GM12878 (cell line): ENCODE results near the gene EYS. TPM values are rescaled to one million over a fixed set of nuclear protein-coding genes. Genes with fewer than 3 reads are reported as not detected.

Experiments
- ATAC-seq: fragments of 200-7000 bp; cut with Tn5 transposase; 3 replicates; pipeline ENCODE4 v1.9.1; 2020; ENCODE audit warnings: mild to moderate bottlenecking, moderate library complexity
- BruUV-seq: library from RNA; stranded (reverse); fragments of 400-500 nt; replicated peaks from 2 replicates; lab custom pipeline; 2021; lab: Mats Ljungman, UMichigan
- CTCF ChIA-PET: fragments of 300-600 bp; sonication (Branson Sonifier 250); formaldehyde crosslinking; extraction: SDS; loops from one replicate; lab custom pipeline; 2021; ENCODE audit warnings: inconsistent platforms; lab: Yijun Ruan, JAX
- POLR2A ChIA-PET: fragments of 350-600 bp; formaldehyde crosslinking; extraction: SDS; loops from one replicate; lab custom pipeline; 2021; ENCODE audit warnings: inconsistent platforms; lab: Charles Lee
- RAD21 ChIA-PET: fragments of 300-600 bp; sonication (Branson Sonifier 250); formaldehyde crosslinking; loops from one replicate; lab custom pipeline; 2023; ENCODE audit warnings: antibody characterized with exemption; ENCODE audit not compliant: unreplicated experiment; lab: Charles Lee
- SMC1A ChIA-PET: fragments of 300-600 bp; sonication (Branson Sonifier 250); formaldehyde crosslinking; loops from one replicate; lab custom pipeline; 2023; ENCODE audit not compliant: unreplicated experiment, uncharacterized antibody; lab: Charles Lee
- DNase-seq: peaks from one replicate; pipeline ENCODE4 v3.0.0-alpha.2; 2011; ENCODE audit warnings: low read depth, low spot score
- FAIRE-seq: peaks from 3 replicates; lab custom pipeline; 2011; peaks lifted over from hg19 to GRCh38; lab: Jason Lieb, UNC
- H2AFZ ChIP-seq: 2 replicates; pipeline ENCODE4 v1.6.0; 2011; ENCODE audit warnings: low read depth, low read length, control low read depth; ENCODE audit not compliant: control insufficient read depth
- H3K27ac ChIP-seq: 2 replicates; pipeline ENCODE4 v1.5.1; 2011; ENCODE audit warnings: control low read depth; ENCODE audit not compliant: control insufficient read depth, insufficient read depth
- H3K27me3 ChIP-seq, 2 experiments: replicated peaks in 1 of 2; 2 replicates each; pipeline versions ENCODE4 v1.6.0 to v1.6.1; 2011; ENCODE audit warnings: low read length in 1 of 2; ENCODE audit not compliant: control insufficient read depth in 2 of 2, insufficient read depth in 2 of 2
- H3K36me3 ChIP-seq, 2 experiments: 2 replicates each; pipeline ENCODE4 v1.5.1; 2011; ENCODE audit warnings: low read length in 1 of 2; ENCODE audit not compliant: control insufficient read depth in 2 of 2, insufficient read depth in 2 of 2
- H3K4me1 ChIP-seq: 2 replicates; pipeline ENCODE4 v1.6.1; 2011; ENCODE audit warnings: mild to moderate bottlenecking, low read length, moderate library complexity, mixed read lengths; ENCODE audit not compliant: control insufficient read depth, insufficient read depth
- H3K4me2 ChIP-seq: 2 replicates; pipeline ENCODE4 v1.6.0; 2011; ENCODE audit warnings: control low read depth; ENCODE audit not compliant: control insufficient read depth, insufficient read depth
- H3K4me3 ChIP-seq: fragments of 200-600 bp; sonication (generic); 2 replicates; pipeline ENCODE4 v1.5.1; 2016
- H3K79me2 ChIP-seq: 2 replicates; pipeline ENCODE4 v1.6.0; 2011; ENCODE audit warnings: low read length; ENCODE audit not compliant: control insufficient read depth, insufficient read depth
- H3K9ac ChIP-seq: 2 replicates; pipeline ENCODE4 v1.8.0; 2011; ENCODE audit warnings: low read length, control low read depth, mixed read lengths; ENCODE audit not compliant: control insufficient read depth, insufficient read depth
- H3K9me3 ChIP-seq: replicated peaks from 3 replicates; pipeline ENCODE4 v1.5.1; 2011; ENCODE audit warnings: mild to moderate bottlenecking, low read length; ENCODE audit not compliant: control insufficient read depth, insufficient read depth
- H4K20me1 ChIP-seq: 2 replicates; pipeline ENCODE4 v1.6.0; 2011; ENCODE audit not compliant: control insufficient read depth, insufficient read depth
- CREB1 ChIP-seq: IDR thresholded peaks from 2 replicates; pipeline ENCODE4 v1.6.1; 2012; ENCODE audit warnings: low read depth, mild to moderate bottlenecking, inconsistent platforms
- CREM ChIP-seq: IDR thresholded peaks from 2 replicates; pipeline ENCODE4 v1.6.1; 2014; ENCODE audit warnings: antibody characterized with exemption, low read depth
- HCFC1 ChIP-seq: fragments of 150-350 bp; IDR thresholded peaks from 2 replicates; pipeline ENCODE4 v1.6.1; 2014; ENCODE audit warnings: low read length
- HDGF ChIP-seq: fragments of 450-650 bp; IDR thresholded peaks from 2 replicates; pipeline ENCODE4 v1.6.1; 2016; ENCODE audit warnings: antibody characterized with exemption
- IKZF1 ChIP-seq: fragments of 450-650 bp; conservative IDR thresholded peaks from 2 replicates; pipeline ENCODE4 v1.6.1; 2017; ENCODE audit warnings: antibody characterized with exemption, mild to moderate bottlenecking
- IKZF2 ChIP-seq, 2 experiments: fragments of 450-650 bp; IDR thresholded peaks; 2 replicates each; pipeline ENCODE4 v1.6.1; 2017; ENCODE audit warnings: mild to moderate bottlenecking in 2 of 2, moderate library complexity in 2 of 2
- MYB ChIP-seq: fragments of 150-350 bp; IDR thresholded peaks from 2 replicates; pipeline ENCODE4 v1.6.1; 2014; ENCODE audit warnings: mild to moderate bottlenecking, low read depth, low read length, borderline replicate concordance
- NFYB ChIP-seq: IDR thresholded peaks from 2 replicates; pipeline ENCODE4 v1.6.1; 2011; ENCODE audit warnings: low read depth, mild to moderate bottlenecking, low read length, improper control_type of control experiment, moderate library complexity; ENCODE audit not compliant: insufficient read depth
- NR2F1 ChIP-seq: fragments of 450-650 bp; conservative IDR thresholded peaks from 2 replicates; pipeline ENCODE4 v1.6.1; 2017; ENCODE audit warnings: mild to moderate bottlenecking
- POLR2AphosphoS5 ChIP-seq: IDR thresholded peaks from 2 replicates; pipeline ENCODE4 v1.6.1; 2011; ENCODE audit warnings: mild to moderate bottlenecking, low read length, inconsistent platforms
- RB1 ChIP-seq: fragments of 450-650 bp; formaldehyde crosslinking; IDR thresholded peaks from 2 replicates; pipeline ENCODE4 v1.6.1; 2017; ENCODE audit warnings: mild to moderate bottlenecking, borderline replicate concordance
- RUNX3 ChIP-seq: IDR thresholded peaks from 2 replicates; pipeline ENCODE4 v1.6.1; 2012; ENCODE audit warnings: low read length, inconsistent platforms
- SMC3 ChIP-seq: IDR thresholded peaks from 2 replicates; pipeline ENCODE4 v1.6.1; 2011; ENCODE audit warnings: low read length, improper control_type of control experiment, borderline replicate concordance
- SREBF2 ChIP-seq: IDR thresholded peaks from 2 replicates; pipeline ENCODE4 v1.6.1; 2012; ENCODE audit warnings: mild to moderate bottlenecking, low read length
- TARDBP ChIP-seq: IDR thresholded peaks from 2 replicates; pipeline ENCODE4 v1.6.1; 2016; ENCODE audit warnings: borderline replicate concordance
- TCF3 ChIP-seq: IDR thresholded peaks from 2 replicates; pipeline ENCODE4 v1.6.1; 2012; ENCODE audit warnings: low read depth, mild to moderate bottlenecking, low read length, borderline replicate concordance; ENCODE audit not compliant: insufficient read depth
- WGBS: methylation state at CpG from one replicate; pipeline ENCODE4 v1.1.6; 2016; ENCODE audit warnings: low lambda C conversion rate; ENCODE audit not compliant: insufficient replicate concordance, insufficient coverage; ENCODE audit errors: missing lambda C conversion rate; 5-methylcytosine and 5-hydroxymethylcytosine counted together
- in situ Hi-C: fragments of 300-500 bp; cut with MboI; formaldehyde crosslinking; loops from 9 replicates; pipeline ENCODE4 v1.14.3; 2018; ENCODE audit warnings: mixed read lengths
- intact Hi-C: fragments of 100-400 bp; cut with micrococcal nuclease; formaldehyde crosslinking; loops from one replicate; pipeline ENCODE4 v1.14.2; 2022; ENCODE audit not compliant: unreplicated experiment
- polyA plus RNA-seq, 11 experiments: library from polyadenylated mRNA; depleted of rRNA in 4 of 11; unstranded in 6 of 11; stranded (reverse) in 5 of 11; fragments of >200 nt; fragmentation: Nextera tagmentation in 4 of 11; fragmentation: Illumina TruSeq in 1 of 11; extraction: Ambion mirVana in 4 of 11; extraction: Trizol in 1 of 11; gene quantifications; 1 replicate in 1 of 11; 2 replicates in 10 of 11; pipeline versions ENCODE4 v1.2.1 to v1.2.3, GENCODE V29; 2011 to 2016; ENCODE audit warnings: inconsistent platforms in 2 of 11, missing spikeins in 2 of 11, low read depth in 1 of 11
- total RNA-seq, 4 experiments: library from RNA; depleted of rRNA in 3 of 4; stranded (reverse); fragments of >200 nt in 3 of 4; fragmentation: Illumina TruSeq in 1 of 4; extraction: Trizol in 1 of 4; gene quantifications; 2 replicates each; pipeline versions ENCODE4 v1.2.1 to v1.2.3, GENCODE V29; 2013 to 2021
- TF ChIP-seq, protein P1 (sequence below): fragments of 450-650 bp; IDR thresholded peaks from 2 replicates; pipeline ENCODE4 v1.6.1; 2014; ENCODE audit warnings: mild to moderate bottlenecking
- TF ChIP-seq, protein P2 (sequence below): fragments of 450-650 bp; IDR thresholded peaks from 2 replicates; pipeline ENCODE4 v1.6.1; 2016; ENCODE audit warnings: mild to moderate bottlenecking, moderate library complexity, borderline replicate concordance

EYS gene
- total and polyA plus RNA-seq, 10 of the 15 experiments (the other 5 are each of a cell fraction or from before 2014, with no cell fraction given), result under 0.01 to 0.14 (median 0.02) TPM; not detected in 1

DNA sequence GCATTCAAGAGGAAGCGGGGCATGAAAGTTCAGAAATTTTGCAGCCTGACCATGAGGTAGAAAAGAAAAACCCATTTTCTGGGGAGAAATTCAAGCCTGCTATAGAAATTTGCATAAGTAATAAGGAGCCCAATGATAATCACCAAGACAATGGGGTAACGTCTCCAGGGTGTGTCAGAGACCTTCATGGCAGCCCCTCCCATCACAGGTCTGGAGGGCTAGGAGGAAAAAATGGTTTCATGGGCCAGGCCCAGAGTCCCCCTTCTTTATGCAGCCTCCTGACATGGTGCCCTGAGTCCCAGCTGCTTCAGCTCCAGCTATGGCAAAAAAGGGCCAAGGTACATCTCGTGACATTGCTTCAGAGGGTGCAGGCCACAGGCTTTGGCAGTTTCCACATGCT is 618.5 kb downstream of the EYS start (continued):
- TF ChIP-seq IKZF1 (no peak), NR2F1 (no peak), CREB1 (no peak), POLR2AphosphoS5 (no peak), HCFC1 (no peak)
- TF ChIP-seq, all 136 proteins: peak for 0

DNA sequence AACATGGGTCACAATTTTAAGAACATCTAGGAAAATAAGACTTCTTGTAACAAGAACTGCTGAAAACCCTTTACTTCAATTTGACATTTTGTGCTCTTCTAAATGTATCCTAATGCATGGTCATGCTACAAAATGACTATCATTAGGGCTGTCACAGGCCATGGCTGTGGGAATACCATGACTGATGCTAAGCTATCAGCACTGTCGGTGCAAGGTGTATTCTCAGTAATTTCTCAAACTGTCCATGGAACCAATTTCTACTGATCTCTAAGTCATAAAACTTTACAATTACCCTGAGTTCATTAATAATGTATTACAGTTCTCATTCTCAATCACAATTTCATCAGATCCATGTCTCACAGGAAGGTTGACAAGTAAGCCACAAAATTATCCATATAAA is 625.3 kb downstream of the EYS start:
- ChIA-PET SMC1A (no interaction called here), CTCF (no interaction called here), RAD21 (no interaction called here), POLR2A (no interaction called here)
- Histone ChIP-seq H3K36me3 (no peaks in the 10 kb centered on the region), H3K27ac (no peak overlapping the region), H3K4me2 (no peak overlapping the region), H3K27me3 (no peaks in the 10 kb centered on the region), H2AFZ (no peak overlapping the region), H4K20me1 (no peaks in the 10 kb centered on the region), H3K9ac (no peak overlapping the region), H3K9me3 (no peaks in the 10 kb centered on the region), H3K79me2 (no peaks in the 10 kb centered on the region), H3K4me1 (no peaks in the 10 kb centered on the region), H3K4me3 (no peak overlapping the region)
- DNase-seq (no peak), FAIRE-seq (no peak), ATAC-seq (no peak)
- in situ Hi-C loops, result no loop called here
- WGBS, result 83% methylated on average over 1 of the region's 1 CpG
- intact Hi-C loops, result no loop called here
- no TSS peak for BruUV-seq
- TF ChIP-seq NFYB (no peak), HDGF (no peak), SREBF2 (no peak), RUNX3 (no peak), RB1 (no peak), CREM (no peak), IKZF2 (IDR thresholded peaks at IDR 0.05) (no peak), CREB1 (no peak), SMC3 (no peak), MYB (no peak), TARDBP (no peak), TCF3 (no peak)
- TF ChIP-seq, protein P1, sequence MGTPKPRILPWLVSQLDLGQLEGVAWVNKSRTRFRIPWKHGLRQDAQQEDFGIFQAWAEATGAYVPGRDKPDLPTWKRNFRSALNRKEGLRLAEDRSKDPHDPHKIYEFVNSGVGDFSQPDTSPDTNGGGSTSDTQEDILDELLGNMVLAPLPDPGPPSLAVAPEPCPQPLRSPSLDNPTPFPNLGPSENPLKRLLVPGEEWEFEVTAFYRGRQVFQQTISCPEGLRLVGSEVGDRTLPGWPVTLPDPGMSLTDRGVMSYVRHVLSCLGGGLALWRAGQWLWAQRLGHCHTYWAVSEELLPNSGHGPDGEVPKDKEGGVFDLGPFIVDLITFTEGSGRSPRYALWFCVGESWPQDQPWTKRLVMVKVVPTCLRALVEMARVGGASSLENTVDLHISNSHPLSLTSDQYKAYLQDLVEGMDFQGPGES, result no peak
- TF ChIP-seq, protein P2, sequence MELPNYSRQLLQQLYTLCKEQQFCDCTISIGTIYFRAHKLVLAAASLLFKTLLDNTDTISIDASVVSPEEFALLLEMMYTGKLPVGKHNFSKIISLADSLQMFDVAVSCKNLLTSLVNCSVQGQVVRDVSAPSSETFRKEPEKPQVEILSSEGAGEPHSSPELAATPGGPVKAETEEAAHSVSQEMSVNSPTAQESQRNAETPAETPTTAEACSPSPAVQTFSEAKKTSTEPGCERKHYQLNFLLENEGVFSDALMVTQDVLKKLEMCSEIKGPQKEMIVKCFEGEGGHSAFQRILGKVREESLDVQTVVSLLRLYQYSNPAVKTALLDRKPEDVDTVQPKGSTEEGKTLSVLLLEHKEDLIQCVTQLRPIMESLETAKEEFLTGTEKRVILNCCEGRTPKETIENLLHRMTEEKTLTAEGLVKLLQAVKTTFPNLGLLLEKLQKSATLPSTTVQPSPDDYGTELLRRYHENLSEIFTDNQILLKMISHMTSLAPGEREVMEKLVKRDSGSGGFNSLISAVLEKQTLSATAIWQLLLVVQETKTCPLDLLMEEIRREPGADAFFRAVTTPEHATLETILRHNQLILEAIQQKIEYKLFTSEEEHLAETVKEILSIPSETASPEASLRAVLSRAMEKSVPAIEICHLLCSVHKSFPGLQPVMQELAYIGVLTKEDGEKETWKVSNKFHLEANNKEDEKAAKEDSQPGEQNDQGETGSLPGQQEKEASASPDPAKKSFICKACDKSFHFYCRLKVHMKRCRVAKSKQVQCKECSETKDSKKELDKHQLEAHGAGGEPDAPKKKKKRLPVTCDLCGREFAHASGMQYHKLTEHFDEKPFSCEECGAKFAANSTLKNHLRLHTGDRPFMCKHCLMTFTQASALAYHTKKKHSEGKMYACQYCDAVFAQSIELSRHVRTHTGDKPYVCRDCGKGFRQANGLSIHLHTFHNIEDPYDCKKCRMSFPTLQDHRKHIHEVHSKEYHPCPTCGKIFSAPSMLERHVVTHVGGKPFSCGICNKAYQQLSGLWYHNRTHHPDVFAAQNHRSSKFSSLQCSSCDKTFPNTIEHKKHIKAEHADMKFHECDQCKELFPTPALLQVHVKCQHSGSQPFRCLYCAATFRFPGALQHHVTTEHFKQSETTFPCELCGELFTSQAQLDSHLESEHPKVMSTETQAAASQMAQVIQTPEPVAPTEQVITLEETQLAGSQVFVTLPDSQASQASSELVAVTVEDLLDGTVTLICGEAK, result no peak
